COLO829 (cell line): ENCODE measurements around the gene AGPAT4.
A peak's percentile ranks its signal among the peaks of the same experiment; 100 is the strongest.
"Not testable (repeated sequence)": the region's sequence is repeated elsewhere in the genome, so short reads cannot be mapped to it uniquely, and the experiment has no call there.

Experiments used
- DNase-seq: peaks from one replicate; pipeline ENCODE4 v3.0.0; 2012; ENCODE audit warnings: low spot score

Gene AGPAT4

DNA sequence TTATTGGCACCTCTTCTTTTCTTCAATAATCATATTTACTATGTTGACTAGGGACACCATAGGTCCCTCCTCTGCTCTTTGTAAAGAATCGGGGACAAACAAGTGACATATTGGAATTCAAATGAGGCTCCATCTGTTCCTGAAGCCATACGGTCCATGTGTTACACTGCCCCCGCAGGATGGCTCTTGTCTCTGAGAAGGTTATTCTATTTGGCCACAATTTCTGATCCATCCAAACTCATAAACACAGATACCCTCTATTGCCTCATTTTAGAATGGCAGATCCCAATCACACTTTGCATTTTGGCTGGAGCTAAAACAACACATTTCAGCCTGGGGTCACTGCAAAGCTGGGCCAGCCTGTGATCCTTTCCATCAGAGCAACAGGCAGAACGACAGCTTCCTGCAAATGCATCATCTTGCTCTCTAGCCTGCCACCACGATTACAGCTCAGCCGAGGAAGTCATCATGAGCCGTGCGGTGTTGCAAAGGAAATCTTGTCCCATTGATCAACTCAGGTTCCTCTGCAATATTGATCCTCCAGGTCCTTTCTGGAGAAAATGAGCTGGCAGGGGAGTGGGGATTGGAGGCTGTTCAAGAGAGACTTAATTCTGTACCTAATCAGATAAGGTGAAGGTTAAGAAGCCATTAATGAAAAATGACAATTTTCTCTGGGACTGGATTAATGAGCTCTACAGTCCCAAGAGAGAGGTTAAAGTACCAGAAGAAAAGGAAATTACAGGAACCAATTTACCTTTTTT is 73.1 kb downstream of the AGPAT4 start:
- no peak for DNase-seq

- no peak for DNase-seq
Observed at GRCh38 chr6:161199850-161200249, 74.0 kb downstream of the AGPAT4 start.

DNA sequence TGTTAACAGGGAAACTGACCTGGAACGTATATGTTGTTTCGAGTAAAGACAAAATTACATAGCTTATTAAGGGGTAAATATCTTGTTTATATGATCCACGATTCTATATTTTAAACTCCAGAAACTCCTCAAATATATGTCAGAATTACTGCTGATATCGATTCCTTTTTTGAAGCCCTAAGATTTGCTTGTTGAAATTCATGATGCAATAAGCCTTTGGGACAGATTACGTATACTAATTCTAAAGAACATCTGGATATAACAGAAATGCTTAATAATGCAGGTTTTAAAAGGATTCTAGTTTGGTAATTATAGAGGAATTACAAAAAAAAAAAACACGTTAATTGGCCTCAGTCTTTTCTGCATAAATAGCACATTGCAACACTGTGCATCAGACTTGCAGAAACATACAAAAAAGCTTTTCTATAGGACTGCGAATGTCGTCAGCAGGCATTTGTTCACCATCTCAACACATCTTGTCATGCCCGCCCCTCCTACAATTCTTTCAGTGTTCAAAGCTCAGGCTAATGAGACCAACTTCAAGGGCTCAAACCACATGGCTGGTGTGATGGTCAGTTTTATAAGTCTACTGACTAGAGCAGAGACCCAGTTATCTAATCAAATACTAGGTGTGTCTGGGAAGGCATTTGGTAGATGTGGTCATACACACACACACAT is 74.9 kb downstream of the AGPAT4 start:
- no peak for DNase-seq

DNA sequence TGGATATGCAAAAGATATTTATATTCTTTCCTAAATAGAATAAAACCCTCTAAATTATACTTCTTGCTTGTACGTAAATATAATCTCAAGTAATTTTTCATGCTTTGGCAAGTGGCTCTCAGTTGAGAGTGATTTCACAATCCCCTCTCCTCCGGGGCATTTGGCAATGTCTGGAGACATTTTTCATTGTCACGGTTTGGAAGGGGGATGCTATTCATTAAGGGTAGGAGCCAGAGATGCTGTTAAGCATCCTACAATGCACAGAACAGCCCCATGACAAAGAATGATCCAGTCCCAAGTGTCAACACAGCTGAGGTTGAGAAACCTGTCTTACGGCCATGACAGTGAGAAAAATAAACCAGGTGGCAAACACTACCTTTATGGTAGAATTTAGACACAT is 75.7 kb downstream of the AGPAT4 start:
- no peak for DNase-seq

- no peak for DNase-seq
Observed at GRCh38 chr6:161195386-161195785, 78.5 kb downstream of the AGPAT4 start.

DNA sequence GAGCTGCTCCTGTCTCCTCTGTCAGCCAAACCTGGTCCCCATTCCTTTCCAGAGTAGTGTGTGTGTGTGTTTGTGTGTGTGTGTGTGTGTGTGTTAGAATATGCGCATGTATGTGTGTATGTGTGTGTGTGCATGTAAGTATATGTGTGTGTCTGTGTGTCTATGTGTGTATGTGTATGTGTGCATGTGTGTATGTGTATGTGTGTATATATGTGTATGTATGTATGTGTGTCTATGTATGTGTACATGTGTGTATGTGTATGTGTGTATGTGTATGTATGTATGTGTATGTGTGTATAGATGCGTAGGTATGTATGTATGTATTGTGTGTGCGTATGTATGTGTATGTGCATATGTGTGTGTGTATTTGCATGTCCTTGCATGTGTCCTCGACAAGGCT is 79.5 kb downstream of the AGPAT4 start:
- no peak for DNase-seq

DNA sequence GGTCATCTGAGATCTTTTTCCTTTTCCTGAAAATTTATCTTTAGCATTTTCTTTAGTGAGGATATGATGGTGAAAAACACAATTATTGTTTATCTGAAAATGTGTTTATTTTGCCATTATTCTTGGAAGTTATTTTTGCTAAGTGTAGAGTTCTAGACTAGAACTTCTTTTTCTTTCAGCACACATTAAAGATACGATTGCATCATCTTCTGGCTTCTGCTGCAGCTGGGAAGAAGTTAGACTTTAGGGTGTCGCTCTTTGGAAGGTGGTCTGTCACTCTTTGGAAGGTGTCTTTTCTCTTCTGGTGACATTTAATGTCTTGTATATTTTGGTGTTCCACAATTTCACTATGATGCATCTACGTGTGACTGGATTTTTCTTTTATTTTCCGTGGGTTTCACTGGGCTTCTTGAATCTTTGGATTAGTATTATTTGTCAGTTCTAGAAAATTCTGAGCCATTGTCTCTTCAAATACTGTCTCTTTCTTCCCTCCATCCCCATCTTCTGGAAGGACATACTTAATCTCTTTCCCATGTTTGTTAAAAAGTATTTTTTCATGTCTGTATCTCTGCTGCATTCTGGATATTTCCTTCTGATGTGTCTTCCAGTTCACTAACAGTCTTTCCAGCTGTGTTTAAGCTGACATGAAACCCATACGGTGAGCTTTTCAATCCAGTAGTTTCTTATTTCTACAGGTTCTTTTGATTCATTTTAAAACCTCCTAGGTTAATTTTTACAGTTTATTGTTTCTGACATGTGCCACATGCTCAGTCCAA is 81.0 kb downstream of the AGPAT4 start:
- no peak for DNase-seq

DNA sequence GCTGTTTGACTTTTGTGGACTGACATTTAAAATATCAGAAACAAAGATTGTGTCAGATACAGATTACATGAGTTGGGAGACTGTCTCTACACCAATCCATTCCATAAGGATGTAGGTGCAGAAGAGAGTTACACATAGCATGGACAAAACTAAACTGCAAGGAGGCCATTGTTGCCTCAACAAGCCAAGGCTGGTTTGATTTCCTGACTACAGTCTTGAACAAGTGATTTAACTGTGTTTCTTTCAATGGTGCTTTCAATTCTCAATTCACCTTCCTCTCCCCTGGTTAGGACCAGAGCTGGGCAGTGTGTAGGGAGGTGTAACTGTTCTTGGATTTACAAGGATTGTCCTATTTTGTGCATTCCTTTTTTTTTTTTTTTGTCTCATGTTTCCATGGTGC is 82.2 kb downstream of the AGPAT4 start:
- DNase-seq = no peak

GRCh38 chr6:161191007-161191406 is 82.9 kb downstream of the AGPAT4 start:
- DNase-seq = no peak

DNA sequence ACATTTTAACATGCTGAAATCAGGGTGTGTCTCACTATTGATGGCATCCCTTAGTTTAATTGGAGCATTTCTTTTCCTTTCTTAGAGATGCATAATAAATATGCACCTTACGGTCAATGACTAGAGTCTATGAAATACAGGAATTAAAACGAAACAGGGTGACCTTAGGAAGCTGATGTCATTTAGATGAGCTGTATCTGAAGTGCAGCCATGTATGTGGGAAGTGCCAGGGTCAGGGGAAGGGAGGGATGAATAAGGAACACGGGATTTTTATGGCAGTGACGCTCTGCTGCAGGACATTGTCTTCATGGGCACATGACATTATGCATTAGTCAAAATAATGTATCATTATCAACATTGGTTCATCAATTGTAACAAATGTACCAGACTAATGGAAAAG is 84.0 kb downstream of the AGPAT4 start:
- no peak for DNase-seq

DNA sequence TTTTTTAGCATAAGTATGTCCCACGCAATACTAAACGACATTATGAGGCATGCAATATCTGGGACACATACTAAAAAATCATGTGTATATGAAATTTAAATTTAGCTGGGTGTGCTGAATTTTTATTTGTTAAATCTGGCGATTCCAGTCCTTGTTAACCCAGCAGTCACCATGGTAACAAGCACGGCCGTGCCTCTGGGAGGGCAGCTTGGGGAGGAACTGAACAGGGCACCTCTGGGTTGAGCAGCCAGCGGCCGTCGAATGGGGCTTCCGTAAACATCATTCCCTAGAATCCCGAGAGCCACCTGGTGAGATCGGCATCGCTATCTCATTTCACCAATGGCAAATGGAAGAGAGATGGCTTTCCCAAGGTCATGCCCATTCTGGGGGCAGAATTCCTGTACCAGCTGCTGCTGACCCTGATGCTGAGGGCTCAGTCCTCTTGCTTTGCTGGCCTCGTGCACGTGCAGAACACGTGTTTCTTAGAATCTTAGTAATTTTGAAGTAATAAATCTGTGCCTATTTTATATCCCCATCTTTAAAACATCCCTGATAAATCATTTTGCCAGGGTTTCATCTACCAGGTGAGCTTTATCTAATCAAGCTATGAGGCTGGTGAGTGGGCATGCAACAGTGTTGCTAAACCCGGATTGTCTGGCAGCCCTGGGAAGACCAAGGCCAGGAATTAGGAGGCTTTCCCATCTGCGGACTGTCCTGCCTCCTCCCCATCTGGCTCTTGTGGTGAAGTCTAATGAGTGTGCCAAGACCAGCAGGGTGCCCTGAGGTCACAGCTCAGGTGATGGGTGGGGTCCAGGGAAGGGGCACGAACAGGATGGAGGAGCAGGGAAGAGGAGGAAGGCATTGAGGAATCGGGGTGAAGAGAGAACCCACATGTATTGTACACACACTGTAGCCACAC is 85.1 kb downstream of the AGPAT4 start:
- no peak for DNase-seq

GRCh38 chr6:161186173-161186769 is 87.6 kb downstream of the AGPAT4 start:
- no peak for DNase-seq

- no peak for DNase-seq
Observed at GRCh38 chr6:161181121-161181520, 92.7 kb downstream of the AGPAT4 start.

- not testable (repeated sequence) for DNase-seq
Observed at GRCh38 chr6:161178155-161178554, 95.7 kb downstream of the AGPAT4 start.

- not testable (repeated sequence) for DNase-seq
Observed at GRCh38 chr6:161176428-161176827, 97.4 kb downstream of the AGPAT4 start.

DNA sequence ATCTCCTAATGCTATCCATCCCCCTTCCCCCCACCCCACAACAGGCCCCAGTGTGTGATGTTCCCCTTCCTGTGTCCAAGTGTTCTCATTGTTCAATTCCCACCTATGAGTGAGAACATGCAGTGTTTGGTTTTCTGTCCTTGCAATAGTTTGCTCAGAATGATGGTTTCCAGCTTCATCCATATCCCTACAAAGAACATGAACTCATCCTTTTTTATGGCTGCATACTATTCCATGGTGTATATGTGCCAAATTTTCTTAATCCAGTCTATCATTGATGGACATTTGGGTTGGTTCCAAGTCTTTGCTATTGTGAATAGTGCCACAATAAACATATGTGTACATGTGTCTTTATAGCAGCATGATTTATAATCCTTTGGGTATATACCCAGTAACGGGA is 101.1 kb downstream of the AGPAT4 start:
- not testable (repeated sequence) for DNase-seq

GRCh38 chr6:161171207-161171606 is 102.7 kb downstream of the AGPAT4 start:
- no peak for DNase-seq

DNA sequence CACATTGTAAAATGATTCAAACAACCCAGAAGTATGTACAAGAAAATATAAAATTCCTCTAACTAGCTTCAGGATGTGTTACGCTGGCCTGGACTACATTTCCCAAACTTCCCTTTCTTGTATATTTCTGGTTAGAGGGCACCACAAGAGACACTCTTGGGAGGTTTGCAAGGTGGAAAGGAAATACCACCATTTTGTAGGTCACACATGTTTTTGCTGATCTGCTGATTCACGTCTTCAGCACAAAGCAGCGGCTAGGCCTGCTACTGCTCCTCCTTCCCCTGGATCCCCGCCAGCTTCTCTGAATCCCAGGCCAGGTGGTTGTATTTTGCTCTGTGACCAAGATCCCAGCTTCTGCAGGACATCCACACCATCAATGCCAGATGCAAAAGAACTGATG is 104.2 kb downstream of the AGPAT4 start:
- DNase-seq = no peak

DNA sequence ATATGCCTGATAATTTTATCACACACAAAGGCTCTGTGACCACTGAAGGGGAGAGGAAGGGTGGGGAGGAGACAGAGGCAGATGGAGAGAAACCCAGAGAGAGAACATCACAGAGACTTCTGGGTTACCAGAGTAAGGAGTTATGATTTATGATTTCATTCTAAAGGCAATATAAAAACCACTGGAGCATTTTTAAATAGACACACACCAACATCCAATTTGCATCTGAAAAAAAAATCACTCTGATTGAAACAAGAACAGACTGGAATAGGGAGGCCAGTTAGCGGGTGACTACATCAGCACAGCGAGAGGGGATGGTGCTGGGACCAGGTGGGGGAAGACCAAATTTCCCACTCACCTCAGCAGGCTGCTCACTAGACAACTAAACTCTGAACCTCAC is 104.8 kb downstream of the AGPAT4 start:
- DNase-seq = no peak

GRCh38 chr6:161168281-161168891 is 105.5 kb downstream of the AGPAT4 start:
- DNase-seq = peak; percentile 32

GRCh38 chr6:161166677-161167076 is 107.2 kb downstream of the AGPAT4 start:
- no peak for DNase-seq
